GM19324 (cell line): ENCODE data around the gene CNTN2.

Experiments used
- ATAC-seq: cut with Tn5 transposase; IDR thresholded peaks from one replicate; pipeline ENCODE4 v1.9.1; 2021; ENCODE audit warnings: mild to moderate bottlenecking, moderate library complexity; ENCODE audit not compliant: unreplicated experiment, low FRiP score

The CNTN2 gene

GRCh38 chr1:205111354-205111753, 68.3 kb downstream of the CNTN2 start:
- ATAC-seq = no peak

GRCh38 chr1:205118752-205119151, 75.7 kb downstream of the CNTN2 start:
- ATAC-seq = no peak

DNA sequence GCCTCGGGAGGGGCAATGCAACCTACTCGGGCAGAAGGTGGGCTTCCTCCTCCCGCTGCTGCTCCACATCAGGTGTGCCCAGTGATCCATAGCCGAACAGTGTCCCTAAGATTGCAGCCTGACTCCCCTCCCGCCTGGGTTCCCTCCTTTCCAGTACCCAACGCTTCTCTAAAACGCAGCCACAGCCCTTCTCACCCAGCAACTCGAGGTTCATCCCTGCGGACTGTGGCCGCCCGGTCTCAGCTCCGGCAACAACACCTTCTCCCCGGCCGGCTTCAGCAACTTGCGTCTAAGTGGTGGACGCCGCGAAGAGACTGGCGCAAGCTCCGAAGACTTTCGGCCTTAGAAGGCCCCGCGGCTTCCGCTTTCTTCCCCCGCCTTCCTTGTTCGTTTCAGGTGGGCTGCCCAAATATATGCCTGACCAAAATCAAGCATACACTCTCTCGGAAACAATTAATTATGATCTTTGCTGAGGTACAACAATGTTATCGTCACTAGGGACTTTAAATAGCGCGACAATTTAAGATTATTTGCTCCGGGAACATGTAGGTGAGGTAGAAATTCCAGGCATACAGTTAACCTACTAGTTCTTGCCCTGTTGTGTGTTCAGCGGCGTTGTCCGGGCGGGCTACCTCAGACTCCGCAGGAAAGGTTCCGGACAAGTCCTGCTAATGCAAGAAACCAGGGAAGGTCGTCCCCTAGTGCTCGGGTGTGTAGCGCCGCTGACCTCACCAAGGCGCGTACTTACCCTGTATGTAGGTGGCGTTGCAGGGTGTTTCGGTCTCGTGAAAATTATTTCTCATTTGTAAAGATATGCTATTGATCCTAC, 78.9 kb downstream of the CNTN2 start, which contains the start of gene RBBP5:
RBBP5 (minus strand) TSS at position 319 of the 829 bp plus-strand sequence; CDS start at position 214, 105 bp downstream.
- ATAC-seq = peak; percentile 93

- ATAC-seq = no peak
Observed at GRCh38 chr1:205122489-205122882, 79.5 kb downstream of the CNTN2 start.

GRCh38 chr1:205124726-205125125, 81.7 kb downstream of the CNTN2 start:
- ATAC-seq = no peak

DNA sequence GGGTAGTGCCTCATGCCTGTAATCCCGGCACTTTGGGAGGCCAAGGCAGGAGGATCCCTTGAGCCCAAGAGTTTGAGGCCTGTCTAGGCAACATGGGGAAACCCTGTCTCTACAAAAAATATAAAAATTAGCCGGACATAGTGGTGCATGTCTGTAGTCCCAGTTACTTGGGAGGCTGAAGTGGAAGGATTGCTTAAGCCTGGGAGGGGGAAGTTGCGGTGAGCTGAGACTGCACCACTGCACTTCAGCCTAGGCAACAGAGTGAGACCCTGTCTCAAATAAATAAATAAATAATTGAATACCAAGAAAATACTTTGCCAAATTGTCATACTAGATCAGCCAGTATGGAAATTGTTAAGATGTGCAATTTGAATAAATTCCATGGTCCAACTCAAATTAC, 84.6 kb downstream of the CNTN2 start:
- no peak for ATAC-seq
